ENCODE results near the gene SH3TC2.

DNA sequence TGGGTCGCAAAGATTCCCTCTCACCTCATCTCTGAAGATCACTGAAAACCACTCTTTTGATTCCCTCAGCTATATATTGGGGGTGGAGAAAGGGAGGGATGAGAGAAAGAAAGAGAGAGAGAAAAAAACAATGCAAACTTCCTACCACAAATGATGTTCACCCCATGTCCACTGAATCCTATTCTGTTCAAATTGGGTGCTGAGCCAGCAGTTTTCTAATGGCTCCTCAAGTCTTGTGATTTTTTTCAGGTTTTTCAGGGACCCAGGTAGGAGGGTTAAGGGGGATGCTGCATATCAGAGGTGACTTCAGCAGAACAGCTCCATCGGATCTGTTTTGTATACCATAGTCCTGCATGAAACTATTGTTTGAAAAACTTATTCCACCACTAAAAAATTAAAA lies 95.9 kb downstream of the SH3TC2 start:
- TF ChIP-seq, protein P1, sequence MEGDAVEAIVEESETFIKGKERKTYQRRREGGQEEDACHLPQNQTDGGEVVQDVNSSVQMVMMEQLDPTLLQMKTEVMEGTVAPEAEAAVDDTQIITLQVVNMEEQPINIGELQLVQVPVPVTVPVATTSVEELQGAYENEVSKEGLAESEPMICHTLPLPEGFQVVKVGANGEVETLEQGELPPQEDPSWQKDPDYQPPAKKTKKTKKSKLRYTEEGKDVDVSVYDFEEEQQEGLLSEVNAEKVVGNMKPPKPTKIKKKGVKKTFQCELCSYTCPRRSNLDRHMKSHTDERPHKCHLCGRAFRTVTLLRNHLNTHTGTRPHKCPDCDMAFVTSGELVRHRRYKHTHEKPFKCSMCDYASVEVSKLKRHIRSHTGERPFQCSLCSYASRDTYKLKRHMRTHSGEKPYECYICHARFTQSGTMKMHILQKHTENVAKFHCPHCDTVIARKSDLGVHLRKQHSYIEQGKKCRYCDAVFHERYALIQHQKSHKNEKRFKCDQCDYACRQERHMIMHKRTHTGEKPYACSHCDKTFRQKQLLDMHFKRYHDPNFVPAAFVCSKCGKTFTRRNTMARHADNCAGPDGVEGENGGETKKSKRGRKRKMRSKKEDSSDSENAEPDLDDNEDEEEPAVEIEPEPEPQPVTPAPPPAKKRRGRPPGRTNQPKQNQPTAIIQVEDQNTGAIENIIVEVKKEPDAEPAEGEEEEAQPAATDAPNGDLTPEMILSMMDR (IDR thresholded peaks at IDR 0.05; ENCODE audit: low read depth, low read length) = no peak
- no peak for TF ChIP-seq POLR2A (IDR thresholded peaks at IDR 0.05; ENCODE audit: extremely low read depth, insufficient read length)
- TF ChIP-seq MYC (IDR thresholded peaks at IDR 0.05; ENCODE audit: low read depth, low read length) = no peak
